Motor neuron (in vitro differentiated cells): ENCODE results near the gene MYOCD. TPM values are rescaled to one million over a fixed set of nuclear protein-coding genes. Genes with fewer than 3 reads are reported as not detected.

Experiments used
- ATAC-seq, 8 experiments: fragments of 200-7000 bp; cut with Tn5 transposase; replicated peaks in 6 of 8; 2 replicates each; pipeline ENCODE4 v1.8.0; 2021; ENCODE audit warnings: mild to moderate bottlenecking in 8 of 8, moderate library complexity in 8 of 8
- H3K27ac ChIP-seq, 2 donors: fragments of 250-450 bp; sonication (Bioruptor Pico); 2 replicates each; pipeline ENCODE4 v1.9.0; 2021; ENCODE audit warnings: antibody characterized with exemption in 2 of 2, mild to moderate bottlenecking in 2 of 2, moderate library complexity in 1 of 2
- H3K4me1 ChIP-seq, 2 donors: fragments of 250-450 bp; sonication (Bioruptor Pico); replicated peaks in 1 of 2; 2 replicates each; pipeline ENCODE4 v1.6.1; 2021; ENCODE audit warnings: antibody characterized with exemption in 2 of 2, mild to moderate bottlenecking in 2 of 2, moderate library complexity in 1 of 2
- H3K4me3 ChIP-seq, 5 donors: fragments of 250-450 bp; sonication (Bioruptor Pico); 2 replicates each; pipeline ENCODE4 v1.9.0; 2021; ENCODE audit warnings: antibody characterized with exemption in 5 of 5, mild to moderate bottlenecking in 5 of 5, moderate library complexity in 4 of 5
- WGBS, 10 experiments: fragments of 450-650 bp; shearing (Covaris generic); methylation state at CpG; one replicate each; pipeline ENCODE4 v1.0.0; 2022; 5-methylcytosine and 5-hydroxymethylcytosine counted together
- in situ Hi-C, 9 experiments: fragments of 400-800 bp; cut with MboI; loops; one replicate each; pipeline ENCODE4 v1.15.0; 2021; ENCODE audit warnings: low sequenced_read_pairs in 9 of 9, low pct_unique_long_range_greater_than_20kb in 2 of 9; ENCODE audit not compliant: unreplicated experiment in 9 of 9
- total RNA-seq, 8 experiments: library from RNA; unstranded; fragments of 300-600 nt; gene quantifications; 2 replicates each; pipeline versions ENCODE4 v1.2.3 to v1.2.4, GENCODE V29; 2022

Gene MYOCD
- total RNA-seq, result under 1 TPM in 7 of 8 experiments, not detected in 1; 0.04 to 0.47 (median 0.18) TPM

- peak within 1 kb of the TSS; percentile 35 to 51 (median 43) for H3K4me3 ChIP-seq
- ATAC-seq, result peak in 7 of 8 experiments; percentile 76 to 86 (median 82)
- H3K4me1 ChIP-seq, result peaks cover 5 to 8% of the 10 kb centered on the region in 2 donors
- no peak within 1 kb of the TSS for H3K27ac ChIP-seq
- whole genome bisulfite sequencing, 10 experiments, result 0 to 4% (median 0%) methylated on average over 1 to 33 of the region's 78 CpGs; no CpG with 5 or more reads in 5 of the 10 experiments
- in situ Hi-C loops, result loop anchor here in 1 of 9 experiments (10.0 kb wide), 1 partner anchor 411 kb away; no protein-coding TSS in a partner anchor
Measured at GRCh38 chr17:12665263-12666210, at the start of gene MYOCD. Gene MYOCD, plus strand, starts transcription at chr17:12665890. Its CDS starts 299 bp downstream, at chr17:12666189.

GRCh38 chr17:12616161-12616560 lies 49.5 kb upstream of the MYOCD start:
- ATAC-seq, result no peak
- H3K27ac ChIP-seq, result no peak overlapping the region
- 20 to 100% (median 95%) methylated on average over 1 to 2 of the region's 2 CpGs; no CpG with 5 or more reads in 3 of the 10 experiments for WGBS, 10 experiments
- H3K4me3 ChIP-seq, result no peak overlapping the region
- in situ Hi-C loops, result no loop called here
- H3K4me1 ChIP-seq, result no peaks in the 10 kb centered on the region

GRCh38 chr17:12618557-12618956 lies 47.1 kb upstream of the MYOCD start:
- H3K4me3 ChIP-seq, result no peak overlapping the region
- in situ Hi-C loops, result no loop called here
- H3K27ac ChIP-seq, result no peak overlapping the region
- ATAC-seq, result no peak
- H3K4me1 ChIP-seq, result no peaks in the 10 kb centered on the region
- WGBS, 10 experiments, result 20 to 100% (median 67%) methylated on average over 1 to 2 of the region's 2 CpGs; no CpG with 5 or more reads in 1 of the 10 experiments

GRCh38 chr17:12619459-12620199 lies 46.1 kb upstream of the MYOCD start:
- ATAC-seq, result no peak
- Histone ChIP-seq H3K27ac (no peak overlapping the region), H3K4me3 (no peak overlapping the region), H3K4me1 (no peaks in the 10 kb centered on the region)
- WGBS, 10 experiments, result 20 to 100% (median 62%) methylated on average over 1 to 7 of the region's 7 CpGs
- in situ Hi-C loops, result no loop called here

- in situ Hi-C loops, result no loop called here
- 22 to 90% (median 60%) methylated on average over 1 to 5 of the region's 5 CpGs; no CpG with 5 or more reads in 3 of the 10 experiments for WGBS, 10 experiments
- ATAC-seq, result peak in 1 of 8 experiments; percentile 74
- H3K27ac ChIP-seq, result no peak overlapping the region
- H3K4me1 ChIP-seq, result no peaks in the 10 kb centered on the region
- H3K4me3 ChIP-seq, result no peak overlapping the region
Measured at GRCh38 chr17:12620200-12620720, 45.4 kb upstream of the MYOCD start.

- Histone ChIP-seq H3K27ac (no peak overlapping the region), H3K4me1 (peaks cover 0 to 6% of the 10 kb centered on the region in 2 donors), H3K4me3 (no peak overlapping the region)
- in situ Hi-C loops, result no loop called here
- WGBS, 10 experiments, result 33 to 98% (median 78%) methylated on average over 4 to 11 of the region's 11 CpGs; no CpG with 5 or more reads in 2 of the 10 experiments
- no peak for ATAC-seq
Measured at GRCh38 chr17:12622726-12623125, 43.0 kb upstream of the MYOCD start.

- no peak overlapping the region for H3K27ac ChIP-seq
- no peak for ATAC-seq
- in situ Hi-C loops, result no loop called here
- peaks cover 0 to 6% of the 10 kb centered on the region in 2 donors for H3K4me1 ChIP-seq
- 45 to 100% (median 82%) methylated on average over 1 to 10 of the region's 16 CpGs; no CpG with 5 or more reads in 1 of the 10 experiments for WGBS, 10 experiments
- no peak overlapping the region for H3K4me3 ChIP-seq
Measured at GRCh38 chr17:12623220-12623848, 42.4 kb upstream of the MYOCD start.

GRCh38 chr17:12624211-12624610 lies 41.5 kb upstream of the MYOCD start:
- H3K4me3 ChIP-seq, result no peak overlapping the region
- H3K4me1 ChIP-seq, result peaks cover 0 to 6% of the 10 kb centered on the region in 2 donors
- ATAC-seq, result no peak
- H3K27ac ChIP-seq, result no peak overlapping the region
- in situ Hi-C loops, result no loop called here
- 9 to 100% (median 75%) methylated on average over 1 to 3 of the region's 3 CpGs for whole genome bisulfite sequencing, 10 experiments

GRCh38 chr17:12625092-12625491 lies 40.6 kb upstream of the MYOCD start:
- Histone ChIP-seq H3K27ac (no peak overlapping the region), H3K4me3 (no peak overlapping the region), H3K4me1 (peaks cover 0 to 6% of the 10 kb centered on the region in 2 donors)
- in situ Hi-C loops, result no loop called here
- no peak for ATAC-seq
- 20 to 87% (median 81%) methylated on average over 1 to 3 of the region's 4 CpGs; no CpG with 5 or more reads in 7 of the 10 experiments for WGBS, 10 experiments

GRCh38 chr17:12627177-12627629 lies 38.5 kb upstream of the MYOCD start:
- peak in 6 of 8 experiments; percentile 75 to 99 (median 86) for ATAC-seq
- H3K27ac ChIP-seq, result no peak overlapping the region
- 0 to 100% (median 70%) methylated on average over 2 to 6 of the region's 8 CpGs for WGBS, 10 experiments
- no peak overlapping the region for H3K4me3 ChIP-seq
- H3K4me1 ChIP-seq, result peaks cover 0 to 6% of the 10 kb centered on the region in 2 donors
- in situ Hi-C loops, result no loop called here

- 53 to 94% (median 73%) methylated on average over 1 to 5 of the region's 5 CpGs for WGBS, 10 experiments
- peaks cover 0 to 6% of the 10 kb centered on the region in 2 donors for H3K4me1 ChIP-seq
- H3K4me3 ChIP-seq, result no peak overlapping the region
- in situ Hi-C loops, result no loop called here
- H3K27ac ChIP-seq, result no peak overlapping the region
- no peak for ATAC-seq
Measured at GRCh38 chr17:12627781-12628451, 37.8 kb upstream of the MYOCD start.

- H3K4me1 ChIP-seq, result peaks cover 0 to 6% of the 10 kb centered on the region in 2 donors
- in situ Hi-C loops, result no loop called here
- H3K27ac ChIP-seq, result no peak overlapping the region
- WGBS, 10 experiments, result 0 to 96% (median 80%) methylated on average over 2 to 6 of the region's 6 CpGs; no CpG with 5 or more reads in 1 of the 10 experiments
- no peak overlapping the region for H3K4me3 ChIP-seq
- no peak for ATAC-seq
Measured at GRCh38 chr17:12631076-12631475, 34.6 kb upstream of the MYOCD start.
